Lower leg skin (tissue), 3 donors: ENCODE measurements around the gene DHDH.

Experiments
- POLR2A ChIP-seq, 2 donors: fragments of 450-650 bp; IDR thresholded peaks; one replicate each; pipeline ENCODE4 v1.6.1; 2016 to 2017; ENCODE audit warnings: antibody characterized with exemption in 2 of 2, mild to moderate bottlenecking in 1 of 2, moderate library complexity in 1 of 2
- TF ChIP-seq, protein P1 (sequence below), 3 donors: fragments of 450-650 bp; IDR thresholded peaks; one replicate each; pipeline ENCODE4 v1.5.1; 2016; ENCODE audit warnings: antibody characterized with exemption in 3 of 3, mild to moderate bottlenecking in 3 of 3, moderate library complexity in 2 of 3

DNA sequence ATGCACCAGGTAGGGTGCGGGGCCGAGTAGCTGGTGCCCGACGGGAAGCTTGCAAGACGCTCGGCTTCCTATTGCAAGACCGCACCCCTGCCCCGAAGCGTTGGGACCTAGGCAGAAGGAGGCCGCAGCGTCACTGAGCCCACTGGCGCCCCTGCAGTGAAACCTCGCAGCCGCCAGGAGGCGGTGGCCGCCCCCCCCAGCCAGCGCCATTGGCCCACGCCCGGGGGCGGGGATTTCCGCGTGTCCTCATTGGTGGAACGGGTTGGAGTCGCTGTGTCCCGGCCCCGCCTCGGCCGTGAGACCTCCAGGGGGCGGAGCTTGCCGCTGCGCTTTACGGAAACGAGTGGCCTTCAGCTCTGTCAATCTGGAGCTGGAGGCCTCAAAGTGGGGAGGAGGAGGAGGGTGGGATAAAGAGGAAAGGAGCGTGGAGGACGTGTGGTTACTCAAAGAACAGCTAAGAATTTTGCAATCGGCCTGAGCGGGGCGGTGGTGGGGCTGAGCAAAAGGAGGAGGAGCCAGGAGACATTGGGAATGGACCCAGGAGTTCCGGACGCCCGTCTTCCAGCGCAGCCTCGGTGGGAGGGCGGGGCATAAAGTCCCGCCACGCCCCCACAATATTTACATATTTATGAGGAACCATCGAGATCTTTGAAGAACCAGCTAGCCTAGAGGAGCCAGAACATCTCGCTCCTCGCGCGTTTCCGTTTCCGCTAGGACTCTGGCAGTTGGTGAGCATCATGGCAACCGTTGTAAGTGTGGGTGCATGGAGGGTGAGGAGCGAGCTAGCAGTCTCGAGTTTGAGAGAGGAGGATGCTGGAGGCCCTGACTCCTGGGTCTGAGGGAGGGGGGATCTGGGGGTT is 59.9 kb downstream of the DHDH start, which contains the start of the genes GYS1 and RUVBL2:
- TF ChIP-seq, protein P1, sequence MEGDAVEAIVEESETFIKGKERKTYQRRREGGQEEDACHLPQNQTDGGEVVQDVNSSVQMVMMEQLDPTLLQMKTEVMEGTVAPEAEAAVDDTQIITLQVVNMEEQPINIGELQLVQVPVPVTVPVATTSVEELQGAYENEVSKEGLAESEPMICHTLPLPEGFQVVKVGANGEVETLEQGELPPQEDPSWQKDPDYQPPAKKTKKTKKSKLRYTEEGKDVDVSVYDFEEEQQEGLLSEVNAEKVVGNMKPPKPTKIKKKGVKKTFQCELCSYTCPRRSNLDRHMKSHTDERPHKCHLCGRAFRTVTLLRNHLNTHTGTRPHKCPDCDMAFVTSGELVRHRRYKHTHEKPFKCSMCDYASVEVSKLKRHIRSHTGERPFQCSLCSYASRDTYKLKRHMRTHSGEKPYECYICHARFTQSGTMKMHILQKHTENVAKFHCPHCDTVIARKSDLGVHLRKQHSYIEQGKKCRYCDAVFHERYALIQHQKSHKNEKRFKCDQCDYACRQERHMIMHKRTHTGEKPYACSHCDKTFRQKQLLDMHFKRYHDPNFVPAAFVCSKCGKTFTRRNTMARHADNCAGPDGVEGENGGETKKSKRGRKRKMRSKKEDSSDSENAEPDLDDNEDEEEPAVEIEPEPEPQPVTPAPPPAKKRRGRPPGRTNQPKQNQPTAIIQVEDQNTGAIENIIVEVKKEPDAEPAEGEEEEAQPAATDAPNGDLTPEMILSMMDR (IDR thresholded peaks at IDR 0.05): peak in 2 of 3 donors; percentile 29 to 99
- TF ChIP-seq POLR2A (IDR thresholded peaks at IDR 0.05): peak in 1 of 2 donors; percentile 29
